SJCRH30 (cell line): ENCODE measurements around the gene HMX1. TPM values are rescaled to one million over a fixed set of nuclear protein-coding genes. Genes with fewer than 3 reads are reported as not detected.

Experiments used
- DNase-seq, 2 experiments: peaks; one replicate each; pipeline ENCODE4 v3.0.0-alpha.2; 2015 to 2020
- H3K27ac ChIP-seq: fragments of 250-450 bp; sonication (Bioruptor Pico); 2 replicates; pipeline ENCODE4 v1.5.1; 2020; ENCODE audit warnings: mild to moderate bottlenecking, moderate library complexity
- H3K27me3 ChIP-seq: fragments of 250-450 bp; sonication (Bioruptor Pico); 2 replicates; pipeline ENCODE4 v1.5.1; 2020; ENCODE audit warnings: mild to moderate bottlenecking, moderate library complexity
- H3K36me3 ChIP-seq: fragments of 250-450 bp; sonication (Bioruptor Pico); 2 replicates; pipeline ENCODE4 v1.5.1; 2020; ENCODE audit warnings: mild to moderate bottlenecking, moderate library complexity
- H3K4me1 ChIP-seq: fragments of 250-450 bp; sonication (Bioruptor Pico); 2 replicates; pipeline ENCODE4 v1.5.1; 2020; ENCODE audit warnings: mild to moderate bottlenecking, moderate library complexity
- H3K4me3 ChIP-seq: fragments of 250-450 bp; sonication (Bioruptor Pico); 2 replicates; pipeline ENCODE4 v1.5.1; 2020; ENCODE audit warnings: mild to moderate bottlenecking, moderate library complexity
- H3K9me3 ChIP-seq: fragments of 250-450 bp; sonication (Bioruptor Pico); replicated peaks from 2 replicates; pipeline ENCODE4 v1.5.1; 2020; ENCODE audit warnings: mild to moderate bottlenecking, moderate library complexity
- total RNA-seq: library from RNA; depleted of rRNA; stranded (reverse); fragments of >200 nt; shearing (Covaris generic); gene quantifications from 2 replicates; pipeline ENCODE4 v1.2.3, GENCODE V29; 2014

HMX1 gene
- total RNA-seq, 1 experiment from 2014 or later = not detected

DNA sequence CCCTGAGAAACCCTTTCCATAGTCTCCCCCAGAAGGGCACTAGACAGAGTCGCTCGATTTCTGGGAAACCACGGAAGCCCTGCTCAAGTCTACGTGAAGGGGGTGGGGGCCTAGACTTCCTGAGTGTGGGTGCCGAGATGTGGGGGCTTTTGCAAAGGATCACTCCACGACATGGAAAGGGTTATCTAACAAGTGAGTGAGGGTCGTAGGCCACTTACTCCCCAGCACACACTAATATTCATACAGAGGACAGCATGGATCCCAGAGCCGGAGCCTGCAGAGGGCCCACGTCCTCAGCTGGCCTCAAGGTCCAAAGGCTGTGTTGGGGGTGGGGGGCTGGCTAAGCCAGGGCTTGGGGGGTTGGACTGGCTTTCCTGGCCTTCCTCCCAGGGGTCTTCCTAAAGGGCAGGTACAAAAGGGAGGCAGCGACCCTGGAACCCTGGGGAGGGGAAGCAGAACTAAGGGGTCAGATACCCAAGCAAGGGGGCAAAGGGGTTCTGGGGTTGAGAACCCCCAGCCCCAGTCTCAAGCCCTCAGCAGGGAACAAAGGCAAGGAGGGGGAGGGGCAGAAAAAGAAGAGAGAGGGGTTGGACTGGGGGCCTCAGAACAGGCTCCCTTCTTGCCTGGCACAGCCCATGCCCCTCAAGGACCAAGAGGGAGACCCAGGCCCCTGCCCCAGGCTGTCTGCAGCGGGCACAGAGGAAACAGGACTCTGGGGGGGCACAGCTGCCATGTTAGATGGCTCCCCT is 1.6 kb downstream of the HMX1 start:
- Histone ChIP-seq H3K4me1 (no peaks in the 10 kb centered on the region), H3K9me3 (no peaks in the 10 kb centered on the region), H3K27me3 (peaks cover 21% of the 10 kb centered on the region), H3K27ac (no peak overlapping the region), H3K4me3 (no peak overlapping the region), H3K36me3 (no peaks in the 10 kb centered on the region)
- no peak for DNase-seq

DNA sequence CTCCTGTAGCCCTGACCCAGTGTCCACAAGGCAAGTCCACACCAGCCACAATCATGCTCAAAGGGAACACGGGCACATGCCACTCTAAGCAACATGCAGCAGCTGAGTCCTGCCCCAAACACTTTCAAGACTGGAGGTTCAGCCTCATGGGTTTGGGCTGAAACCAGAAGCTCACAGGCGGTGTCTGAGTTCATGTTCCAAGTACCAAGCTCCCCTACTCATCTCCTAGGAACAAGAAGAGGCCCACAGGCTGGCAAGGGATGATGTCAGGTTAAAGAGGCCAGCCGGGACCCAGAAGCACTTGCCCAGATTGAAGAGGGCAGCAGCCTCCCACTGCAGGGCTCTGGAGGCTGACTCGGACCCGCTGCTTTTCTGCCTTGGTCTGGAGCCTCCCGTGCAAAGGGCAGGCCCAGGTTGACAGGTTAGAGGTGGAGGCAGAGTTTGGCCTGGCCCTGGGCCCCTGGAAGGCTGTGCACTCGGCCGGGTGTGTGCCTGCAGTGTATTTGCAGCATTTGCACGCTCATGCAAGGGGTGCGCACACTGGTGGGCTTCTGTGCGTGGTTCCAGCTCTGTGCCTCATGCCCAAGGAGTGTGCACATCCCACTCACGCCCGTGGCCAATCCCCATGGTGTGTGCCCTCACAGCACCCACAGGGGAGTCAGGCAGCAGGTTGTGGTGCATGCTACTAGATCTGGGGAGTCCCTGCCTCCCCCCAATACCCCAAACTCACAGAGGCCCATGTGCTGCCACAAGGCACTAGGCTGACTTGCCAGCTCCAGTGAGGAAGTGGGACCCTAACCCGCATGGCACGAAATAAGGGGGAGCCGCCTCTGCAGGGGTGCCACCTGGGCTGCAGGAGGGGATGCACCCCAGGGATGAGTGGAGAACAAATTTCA is 2.4 kb downstream of the HMX1 start:
- no peaks in the 10 kb centered on the region for H3K9me3 ChIP-seq
- H3K36me3 ChIP-seq = no peaks in the 10 kb centered on the region
- H3K27ac ChIP-seq = no peak overlapping the region
- H3K27me3 ChIP-seq = peaks cover 18% of the 10 kb centered on the region
- no peak overlapping the region for H3K4me3 ChIP-seq
- no peak for DNase-seq
- no peaks in the 10 kb centered on the region for H3K4me1 ChIP-seq

DNA sequence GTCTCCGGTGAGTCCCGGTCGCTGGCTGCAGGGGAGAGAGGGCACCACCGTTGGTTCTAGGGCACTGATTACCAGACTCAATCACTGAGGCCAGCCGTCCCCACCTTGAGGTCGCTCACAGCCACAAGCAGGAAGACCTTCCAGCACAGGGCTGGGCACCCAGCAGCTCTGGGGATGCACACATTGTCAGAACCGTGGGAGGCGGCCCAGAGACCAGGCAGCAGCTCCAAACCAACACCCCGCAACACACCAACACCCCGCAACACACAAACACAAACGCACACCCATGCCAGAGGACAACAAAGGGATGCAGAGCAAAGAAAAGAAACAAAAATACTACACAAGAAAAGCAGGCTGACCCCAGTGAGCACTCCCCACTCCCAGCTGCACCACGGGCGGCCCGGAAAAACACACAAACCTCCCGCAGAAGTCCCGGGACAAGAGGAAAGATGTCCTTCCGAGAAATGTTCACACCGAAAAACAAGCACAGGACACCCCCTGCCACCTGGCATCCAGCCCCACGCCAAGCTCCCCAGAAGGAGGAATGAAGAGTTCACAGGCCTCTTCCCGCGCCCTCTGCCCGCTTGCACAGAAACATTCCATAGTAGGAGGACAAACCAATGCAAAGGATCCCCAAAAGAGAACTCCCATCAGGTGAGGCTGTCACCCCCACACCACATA is 3.2 kb downstream of the HMX1 start:
- Histone ChIP-seq H3K4me1 (no peaks in the 10 kb centered on the region), H3K9me3 (no peaks in the 10 kb centered on the region), H3K4me3 (no peak overlapping the region), H3K36me3 (no peaks in the 10 kb centered on the region), H3K27me3 (peaks cover 18% of the 10 kb centered on the region), H3K27ac (no peak overlapping the region)
- no peak for DNase-seq

DNA sequence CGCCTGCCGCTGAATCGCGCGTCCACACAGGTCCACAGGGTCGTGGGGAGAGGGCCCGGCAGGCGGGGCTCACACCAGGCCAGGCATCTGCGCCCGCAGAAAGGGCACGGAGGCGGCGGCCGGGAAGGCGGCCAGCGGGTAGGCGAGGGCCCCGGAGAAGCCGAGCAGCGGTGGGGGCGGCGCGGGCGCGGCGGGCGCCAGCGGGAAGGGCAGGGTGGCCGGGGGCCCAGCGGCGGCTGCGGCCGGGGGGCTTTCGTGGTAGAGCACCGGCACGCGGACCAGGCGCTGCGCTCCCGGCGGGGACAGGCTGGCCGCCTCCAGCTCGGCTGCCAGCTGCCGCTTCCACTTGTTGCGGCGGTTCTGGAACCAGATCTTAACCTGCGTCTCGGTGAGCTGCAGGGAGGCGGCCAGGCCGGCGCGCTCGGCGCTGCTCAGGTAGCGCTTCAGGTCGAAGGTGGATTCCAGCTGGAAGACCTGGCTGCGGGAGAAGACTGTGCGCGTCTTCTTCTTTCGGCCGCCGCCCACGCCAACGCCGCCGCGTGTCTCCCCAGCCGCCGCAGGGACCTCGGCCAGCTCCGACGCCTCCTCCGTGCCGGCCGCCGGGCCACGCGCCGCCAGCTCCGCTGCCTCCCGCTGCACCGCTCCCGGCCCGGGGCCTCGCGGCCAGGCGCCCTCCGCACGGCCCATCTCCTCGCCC is 3.9 kb downstream of the HMX1 start:
- Histone ChIP-seq H3K27ac (no peak overlapping the region), H3K4me1 (no peaks in the 10 kb centered on the region), H3K27me3 (peaks cover 18% of the 10 kb centered on the region), H3K9me3 (no peaks in the 10 kb centered on the region), H3K36me3 (no peaks in the 10 kb centered on the region), H3K4me3 (no peak overlapping the region)
- DNase-seq = no peak

- Histone ChIP-seq H3K36me3 (no peaks in the 10 kb centered on the region), H3K4me1 (no peaks in the 10 kb centered on the region), H3K9me3 (no peaks in the 10 kb centered on the region), H3K4me3 (no peak overlapping the region), H3K27me3 (peaks cover 18% of the 10 kb centered on the region), H3K27ac (no peak overlapping the region)
- no peak for DNase-seq
Observed at GRCh38 chr4:8866828-8867623, 4.6 kb downstream of the HMX1 start.

GRCh38 chr4:8866421-8866820 is 5.2 kb downstream of the HMX1 start:
- H3K4me3 ChIP-seq = no peak overlapping the region
- no peak for DNase-seq
- peaks cover 18% of the 10 kb centered on the region for H3K27me3 ChIP-seq
- H3K36me3 ChIP-seq = no peaks in the 10 kb centered on the region
- no peak overlapping the region for H3K27ac ChIP-seq
- H3K4me1 ChIP-seq = no peaks in the 10 kb centered on the region
- no peaks in the 10 kb centered on the region for H3K9me3 ChIP-seq

- Histone ChIP-seq H3K9me3 (no peaks in the 10 kb centered on the region), H3K27me3 (peaks cover 18% of the 10 kb centered on the region), H3K4me3 (no peak overlapping the region), H3K27ac (no peak overlapping the region), H3K36me3 (no peaks in the 10 kb centered on the region), H3K4me1 (no peaks in the 10 kb centered on the region)
- no peak for DNase-seq
Observed at GRCh38 chr4:8865681-8866310, 5.8 kb downstream of the HMX1 start.

GRCh38 chr4:8864912-8865680 is 6.5 kb downstream of the HMX1 start:
- no peak overlapping the region for H3K4me3 ChIP-seq
- no peak overlapping the region for H3K27ac ChIP-seq
- H3K27me3 ChIP-seq = peaks cover 18% of the 10 kb centered on the region
- H3K9me3 ChIP-seq = no peaks in the 10 kb centered on the region
- no peaks in the 10 kb centered on the region for H3K4me1 ChIP-seq
- no peak for DNase-seq
- no peaks in the 10 kb centered on the region for H3K36me3 ChIP-seq

- no peaks in the 10 kb centered on the region; the same call in 1 of the 2 replicates for H3K9me3 ChIP-seq
- no peak for DNase-seq
- peaks cover 13% of the 10 kb centered on the region for H3K27me3 ChIP-seq
- no peak overlapping the region for H3K4me3 ChIP-seq
- H3K4me1 ChIP-seq = no peaks in the 10 kb centered on the region
- no peaks in the 10 kb centered on the region for H3K36me3 ChIP-seq
- H3K27ac ChIP-seq = no peak overlapping the region
Observed at GRCh38 chr4:8863686-8864682, 7.7 kb downstream of the HMX1 start.

DNA sequence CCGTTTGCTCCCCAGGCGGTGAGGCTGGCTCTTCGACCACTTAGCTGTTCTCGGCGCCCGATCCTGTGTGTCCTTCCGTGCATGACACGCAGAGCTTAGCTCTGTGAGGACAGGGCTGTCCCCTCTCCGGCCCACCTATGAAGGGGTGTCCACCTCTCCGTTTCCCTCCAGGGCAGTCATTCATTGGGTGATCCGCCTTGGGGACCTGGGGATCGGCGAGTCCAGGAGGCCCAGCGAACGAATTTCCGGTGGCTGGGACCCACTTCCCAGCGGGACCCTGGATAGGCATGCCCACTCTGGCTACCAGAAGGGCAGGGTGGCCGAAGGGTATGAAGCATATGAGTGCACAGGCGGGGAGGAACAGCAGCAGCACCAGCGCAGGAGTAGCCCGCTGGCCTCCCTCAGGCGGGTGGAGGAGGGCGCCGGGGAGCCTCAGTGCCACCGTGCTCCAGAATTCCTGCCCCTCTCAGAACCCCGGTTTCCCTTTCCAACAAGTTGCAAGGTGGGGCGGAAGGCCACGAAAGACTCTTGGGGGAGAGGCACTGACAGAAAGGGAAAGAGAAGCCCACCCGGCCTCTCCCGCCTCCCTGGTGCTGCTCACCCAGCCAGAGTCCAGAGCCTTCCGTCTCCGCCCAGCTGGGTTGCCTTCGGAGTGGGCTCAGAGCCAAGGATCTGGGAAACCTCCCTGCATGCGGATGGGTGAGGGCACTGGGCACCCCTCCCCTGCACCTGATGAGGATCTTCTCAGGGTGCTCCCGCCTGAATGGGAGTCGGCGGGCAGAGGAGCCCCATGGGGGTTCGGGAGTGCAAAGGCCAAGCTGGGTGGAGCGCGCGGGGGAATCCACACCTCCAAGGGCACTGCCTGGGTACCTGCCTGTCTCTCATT is 8.6 kb downstream of the HMX1 start:
- no peaks in the 10 kb centered on the region for H3K4me1 ChIP-seq
- H3K27me3 ChIP-seq = peaks cover 12% of the 10 kb centered on the region
- H3K36me3 ChIP-seq = no peaks in the 10 kb centered on the region
- H3K4me3 ChIP-seq = no peak overlapping the region
- no peak for DNase-seq
- no peak overlapping the region for H3K27ac ChIP-seq
- no peaks in the 10 kb centered on the region; the same call in 1 of the 2 replicates for H3K9me3 ChIP-seq

GRCh38 chr4:8862334-8862733 is 9.3 kb downstream of the HMX1 start:
- no peaks in the 10 kb centered on the region for H3K4me1 ChIP-seq
- H3K9me3 ChIP-seq = no peaks in the 10 kb centered on the region; the same call in 1 of the 2 replicates
- peaks cover 12% of the 10 kb centered on the region for H3K27me3 ChIP-seq
- DNase-seq = no peak
- no peak overlapping the region for H3K4me3 ChIP-seq
- no peaks in the 10 kb centered on the region for H3K36me3 ChIP-seq
- H3K27ac ChIP-seq = no peak overlapping the region
